Heart right ventricle (tissue), 16 donors: Measurements from ENCODE around the gene NELFB. TPM values are rescaled to one million over a fixed set of nuclear protein-coding genes. Genes with fewer than 3 reads are reported as not detected.
"Not testable (repeated sequence)": the region's sequence is repeated elsewhere in the genome, so short reads cannot be mapped to it uniquely, and the experiment has no call there.

ENCODE experiments used
- ATAC-seq, 8 donors: fragments of 200-7000 bp; cut with Tn5 transposase; one replicate each; pipeline ENCODE4 v1.9.1; 2020; ENCODE audit warnings: mild to moderate bottlenecking in 8 of 8, moderate library complexity in 8 of 8, moderate number of reproducible peaks in 1 of 8
- DNase-seq, 2 donors: peaks; one replicate each; pipeline ENCODE4 v3.0.0-alpha.2; 2020
- H3K27ac ChIP-seq, 10 donors: fragments of 200-600 bp; sonication (generic) in 2 of 10; one replicate each; pipeline versions ENCODE4 v1.5.0 to v1.8.0; 2020 to 2022; ENCODE audit warnings: mild to moderate bottlenecking in 3 of 10
- H3K27me3 ChIP-seq, 7 donors: fragments of 200-600 bp; one replicate each; pipeline ENCODE4 v1.8.0; 2021 to 2022; ENCODE audit warnings: mild to moderate bottlenecking in 2 of 7
- H3K36me3 ChIP-seq, 9 donors: fragments of 200-600 bp; sonication (generic) in 1 of 9; one replicate each; pipeline versions ENCODE4 v1.5.0 to v1.8.0; 2020 to 2022; ENCODE audit warnings: mild to moderate bottlenecking in 2 of 9
- H3K4me1 ChIP-seq, 9 donors: fragments of 200-600 bp; sonication (generic) in 1 of 9; one replicate each; pipeline versions ENCODE4 v1.5.0 to v1.8.0; 2020 to 2022; ENCODE audit warnings: mild to moderate bottlenecking in 4 of 9
- H3K4me3 ChIP-seq, 10 donors: fragments of 200-600 bp; sonication (generic) in 2 of 10; one replicate each; pipeline versions ENCODE4 v1.5.0 to v1.8.0; 2020 to 2022; ENCODE audit warnings: mild to moderate bottlenecking in 7 of 10, moderate library complexity in 2 of 10
- H3K9me3 ChIP-seq, 11 donors: fragments of 200-600 bp in 10 of 11; sonication (generic) in 2 of 11; one replicate each; pipeline versions ENCODE4 v1.5.0 to v1.8.0; 2013 to 2022; ENCODE audit warnings: mild to moderate bottlenecking in 2 of 11, control low read depth in 1 of 11, moderate library complexity in 1 of 11
- WGBS, 2 donors: extraction: QIAGEN DNeasy Blood & Tissue Kit; methylation state at CpG; one replicate each; pipeline ENCODE4 v1.1.7; 2013; ENCODE audit warnings: inconsistent platforms in 1 of 2; 5-methylcytosine and 5-hydroxymethylcytosine counted together
- intact Hi-C, 10 donors: fragments of 100-400 bp; cut with DNase I; formaldehyde crosslinking; loops; one replicate each; pipeline versions ENCODE4 v1.11.1 to v1.14.2; 2022
- polyA plus RNA-seq, 2 donors: library from polyadenylated mRNA; stranded (reverse); fragments of 200-250 nt; gene quantifications; one replicate each; pipeline ENCODE4 v1.2.3, GENCODE V29; 2013
- total RNA-seq, 10 donors: library from RNA; stranded (reverse); fragmentation: NEBNext Ultra II Directional in 3 of 10; extraction: Animal tissue kit (Norgen Biotek cat#: 25700) in 3 of 10; gene quantifications; one replicate each; pipeline versions ENCODE4 v1.2.1 to v1.2.4, GENCODE V29; 2021 to 2023
- TF ChIP-seq, protein P1 (sequence below), 9 donors: fragments of 200-600 bp; sonication (generic) in 2 of 9; IDR thresholded peaks; one replicate each; pipeline versions ENCODE4 v1.5.0 to v1.8.0; 2021 to 2022; ENCODE audit warnings: antibody characterized with exemption in 9 of 9, mild to moderate bottlenecking in 5 of 9, moderate library complexity in 1 of 9
- donor health status: Arrhythmogenic right ventricular cardiomyopathy.
- donor health status: ischemic (EF 13 %, LVEDD 7.1; RV severe dilation, severe dysfunction).
- donor health status: healthy with polysubstance abuse.
- donor health status: DM: no; HTN: yes; CAD: no.
- donor health status: DM: no; HTN: no; CAD: no.
- donor health status: ischemic (EF 25% LVEDD 6.9; RV normal size, moderate dysfunction).
- donor health status: ischemic (EF 25% LVEDD 5.7; RV mildly dilated, moderate dysfunction).
- donor health status: healthy.
- donor health status: DM: yes; HTN: yes; CAD: no.
- donor health status: Ischemic cardiomyopathy.
- donor health status: ischemic (EF 35%, LVEDD 5.7; RV mildly dilated, moderate dysfunction).
- donor health status: nonischemic (EF 11% LVEDD 7.7; RV severe dilation, severe dysfunction).
- donor health status: DM: yes; HTN: yes; CAD: no.
- donor health status: PGD.
- donor health status: ischemic (EF 29% LVEDD 5.4; RV normal size, mild dysfunction).
- donor health status: nonischemic (EF 23%, LVEDD 6.1; RV moderate dilation, normal function).

Gene NELFB
- total and polyA plus RNA-seq, 12 donors, result 31.5 to 52.9 (median 39.2) TPM

DNA sequence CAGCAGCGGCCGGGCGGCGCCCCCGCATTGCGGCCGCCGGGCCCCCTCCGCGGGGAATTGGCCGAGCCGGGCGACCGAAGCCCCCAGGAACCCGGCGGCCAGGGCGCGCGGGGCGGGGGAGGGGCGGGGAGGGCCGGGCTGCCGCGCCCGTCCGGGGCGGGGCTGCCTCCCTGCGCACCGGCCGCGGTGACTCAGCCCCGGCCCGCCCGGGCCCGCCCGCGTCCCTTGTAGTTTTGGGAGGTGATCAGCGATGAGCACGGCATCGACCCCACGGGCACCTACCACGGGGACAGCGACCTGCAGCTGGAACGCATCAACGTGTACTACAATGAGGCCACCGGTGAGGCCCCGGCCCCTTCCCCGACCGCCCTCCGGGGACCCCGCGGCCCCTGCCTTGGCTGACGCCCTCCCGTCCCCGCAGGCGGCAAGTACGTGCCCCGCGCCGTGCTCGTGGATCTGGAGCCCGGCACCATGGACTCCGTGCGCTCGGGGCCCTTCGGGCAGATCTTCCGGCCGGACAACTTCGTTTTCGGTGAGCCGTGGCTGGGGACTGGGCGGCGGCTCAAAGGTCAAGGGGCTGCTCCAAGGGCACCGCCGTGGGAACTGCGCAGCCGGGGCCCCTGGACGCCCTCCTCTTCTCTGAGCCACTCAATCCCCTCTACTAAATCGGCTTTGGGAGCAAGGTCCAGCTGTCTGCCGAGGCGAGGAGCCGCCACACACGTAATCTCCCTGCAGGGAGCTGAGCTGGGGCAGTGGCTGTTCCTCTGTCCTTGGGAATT is 13.4 kb upstream of the NELFB start:
- intact Hi-C loops, result loop anchor here in 2 of 10 donors (1.0 to 2.0 kb wide), 2 partner anchors 12 to 19 kb away; partner anchors contain the start of gene RNF208 (in 1 of the 2)
- H3K9me3 ChIP-seq, result no peaks in the 10 kb centered on the region
- H3K4me1 ChIP-seq, result peaks cover 11 to 64% (median 46%) of the 10 kb centered on the region in 9 donors
- peak in 3 of 8 donors; percentile 7 to 23 (median 9) for ATAC-seq
- peak overlapping the region; percentile 56 to 97 (median 92) for H3K4me3 ChIP-seq
- peaks cover 0 to 26% (median 12%) of the 10 kb centered on the region in 9 donors for H3K36me3 ChIP-seq
- WGBS, 2 donors, result 1 to 2% methylated on average over 55 to 83 of the region's 83 CpGs
- TF ChIP-seq, protein P1, sequence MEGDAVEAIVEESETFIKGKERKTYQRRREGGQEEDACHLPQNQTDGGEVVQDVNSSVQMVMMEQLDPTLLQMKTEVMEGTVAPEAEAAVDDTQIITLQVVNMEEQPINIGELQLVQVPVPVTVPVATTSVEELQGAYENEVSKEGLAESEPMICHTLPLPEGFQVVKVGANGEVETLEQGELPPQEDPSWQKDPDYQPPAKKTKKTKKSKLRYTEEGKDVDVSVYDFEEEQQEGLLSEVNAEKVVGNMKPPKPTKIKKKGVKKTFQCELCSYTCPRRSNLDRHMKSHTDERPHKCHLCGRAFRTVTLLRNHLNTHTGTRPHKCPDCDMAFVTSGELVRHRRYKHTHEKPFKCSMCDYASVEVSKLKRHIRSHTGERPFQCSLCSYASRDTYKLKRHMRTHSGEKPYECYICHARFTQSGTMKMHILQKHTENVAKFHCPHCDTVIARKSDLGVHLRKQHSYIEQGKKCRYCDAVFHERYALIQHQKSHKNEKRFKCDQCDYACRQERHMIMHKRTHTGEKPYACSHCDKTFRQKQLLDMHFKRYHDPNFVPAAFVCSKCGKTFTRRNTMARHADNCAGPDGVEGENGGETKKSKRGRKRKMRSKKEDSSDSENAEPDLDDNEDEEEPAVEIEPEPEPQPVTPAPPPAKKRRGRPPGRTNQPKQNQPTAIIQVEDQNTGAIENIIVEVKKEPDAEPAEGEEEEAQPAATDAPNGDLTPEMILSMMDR (IDR thresholded peaks at IDR 0.05), result no peak
- no peaks in the 10 kb centered on the region for H3K27me3 ChIP-seq
- peak; percentile 63 to 71 for DNase-seq
- peak overlapping the region; percentile 88 to 99 (median 94) for H3K27ac ChIP-seq

GRCh38 chr9:137242269-137243203 is 12.6 kb upstream of the NELFB start:
- Histone ChIP-seq H3K27me3 (no peaks in the 10 kb centered on the region), H3K36me3 (peaks cover 0 to 26% (median 12%) of the 10 kb centered on the region in 9 donors), H3K27ac (peak overlapping the region; percentile 88 to 99 (median 94)), H3K4me1 (peaks cover 5 to 58% (median 41%) of the 10 kb centered on the region in 9 donors), H3K9me3 (no peaks in the 10 kb centered on the region), H3K4me3 (peak overlapping the region; percentile 56 to 97 (median 92))
- intact Hi-C loops, result loop anchor here in 1 of 10 donors (1.0 kb wide), 1 partner anchor 11 kb away; no protein-coding TSS in a partner anchor
- no peak for ATAC-seq
- TF ChIP-seq, protein P1 (IDR thresholded peaks at IDR 0.05), result no peak
- DNase-seq, result no peak
- WGBS, 2 donors, result 66 to 67% methylated on average over 36 of the region's 36 CpGs

DNA sequence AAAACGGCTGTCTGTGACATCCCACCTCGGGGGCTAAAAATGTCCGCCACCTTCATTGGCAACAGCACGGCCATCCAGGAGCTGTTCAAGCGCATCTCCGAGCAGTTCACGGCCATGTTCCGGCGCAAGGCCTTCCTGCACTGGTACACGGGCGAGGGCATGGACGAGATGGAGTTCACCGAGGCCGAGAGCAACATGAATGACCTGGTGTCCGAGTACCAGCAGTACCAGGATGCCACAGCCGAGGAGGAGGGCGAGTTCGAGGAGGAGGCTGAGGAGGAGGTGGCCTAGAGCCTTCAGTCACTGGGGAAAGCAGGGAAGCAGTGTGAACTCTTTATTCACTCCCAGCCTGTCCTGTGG is 11.9 kb upstream of the NELFB start:
- 90% methylated on average over 18 of the region's 18 CpGs for WGBS, 2 donors
- H3K27me3 ChIP-seq, H3K9me3 ChIP-seq, ATAC-seq, intact Hi-C loops, DNase-seq: not testable (repeated sequence)
- peak overlapping the region in 1 of 10 donors; percentile 94 for H3K27ac ChIP-seq
- peaks cover 5 to 54% (median 40%) of the 10 kb centered on the region in 9 donors for H3K4me1 ChIP-seq
- H3K36me3 ChIP-seq, result peaks cover 0 to 26% (median 12%) of the 10 kb centered on the region in 9 donors
- H3K4me3 ChIP-seq, result peak overlapping the region in 1 of 10 donors; percentile 94

DNA sequence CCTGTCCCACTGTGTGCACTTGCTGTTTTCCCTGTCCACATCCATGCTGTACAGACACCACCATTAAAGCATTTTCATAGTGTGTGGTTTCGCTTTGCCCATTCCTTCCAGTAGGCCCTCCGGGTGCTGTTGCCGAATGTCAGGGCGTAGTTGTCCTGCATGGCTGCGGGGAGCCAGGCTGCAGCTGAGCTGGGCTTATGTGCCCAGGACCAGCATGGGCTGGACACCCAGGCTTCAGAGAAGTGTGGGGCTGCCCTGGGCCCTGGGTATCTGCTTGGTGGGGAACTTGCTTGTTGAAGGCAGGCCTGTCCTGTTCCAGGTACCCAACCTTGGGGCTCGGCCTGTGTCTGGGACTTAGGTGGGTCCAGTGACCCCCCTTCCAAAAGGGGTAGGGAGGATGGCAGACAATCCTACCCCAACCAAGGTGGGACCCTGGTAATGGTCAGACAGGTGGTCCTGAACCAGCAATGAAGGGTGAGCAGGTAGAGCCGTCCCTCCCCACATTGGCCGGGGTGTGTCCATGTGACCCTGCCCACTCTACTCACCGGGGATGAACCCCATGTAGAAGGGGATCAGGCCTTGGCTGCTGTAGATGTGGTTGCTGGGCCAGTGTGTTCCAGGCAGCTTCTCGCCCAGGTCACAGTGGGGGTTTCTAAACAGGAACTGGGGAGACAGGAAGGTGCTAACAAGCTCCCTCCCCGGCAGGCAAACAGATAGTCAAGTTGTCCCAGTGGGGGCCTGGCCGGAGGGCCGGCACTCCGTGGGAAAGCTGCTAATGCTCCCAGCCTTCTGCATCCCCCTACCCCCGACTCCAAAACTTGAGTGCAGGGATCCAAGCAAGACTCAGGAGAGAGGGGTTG is 11.3 kb upstream of the NELFB start:
- peaks cover 5 to 48% (median 33%) of the 10 kb centered on the region in 9 donors for H3K4me1 ChIP-seq
- WGBS, 2 donors, result 56 to 67% methylated on average over 15 of the region's 15 CpGs

More for the DNA sequence above, 11.3 kb upstream of the NELFB start:
- H3K27ac ChIP-seq, result no peak overlapping the region
- DNase-seq, result no peak
- peaks cover 0 to 26% (median 12%) of the 10 kb centered on the region in 9 donors for H3K36me3 ChIP-seq
- intact Hi-C loops, result no loop called here
- TF ChIP-seq, protein P1 (IDR thresholded peaks at IDR 0.05), result no peak
- ATAC-seq, result no peak
- H3K4me3 ChIP-seq, result no peak overlapping the region
- no peaks in the 10 kb centered on the region for H3K27me3 ChIP-seq
- no peaks in the 10 kb centered on the region for H3K9me3 ChIP-seq
